Amniotic epithelial cell (primary cell): ENCODE results near the gene PCSK9.

ENCODE experiments used
- DNase-seq: peaks from one replicate; pipeline ENCODE4 v3.0.0-alpha.2; 2010; ENCODE audit warnings: low read depth

The PCSK9 gene

DNA sequence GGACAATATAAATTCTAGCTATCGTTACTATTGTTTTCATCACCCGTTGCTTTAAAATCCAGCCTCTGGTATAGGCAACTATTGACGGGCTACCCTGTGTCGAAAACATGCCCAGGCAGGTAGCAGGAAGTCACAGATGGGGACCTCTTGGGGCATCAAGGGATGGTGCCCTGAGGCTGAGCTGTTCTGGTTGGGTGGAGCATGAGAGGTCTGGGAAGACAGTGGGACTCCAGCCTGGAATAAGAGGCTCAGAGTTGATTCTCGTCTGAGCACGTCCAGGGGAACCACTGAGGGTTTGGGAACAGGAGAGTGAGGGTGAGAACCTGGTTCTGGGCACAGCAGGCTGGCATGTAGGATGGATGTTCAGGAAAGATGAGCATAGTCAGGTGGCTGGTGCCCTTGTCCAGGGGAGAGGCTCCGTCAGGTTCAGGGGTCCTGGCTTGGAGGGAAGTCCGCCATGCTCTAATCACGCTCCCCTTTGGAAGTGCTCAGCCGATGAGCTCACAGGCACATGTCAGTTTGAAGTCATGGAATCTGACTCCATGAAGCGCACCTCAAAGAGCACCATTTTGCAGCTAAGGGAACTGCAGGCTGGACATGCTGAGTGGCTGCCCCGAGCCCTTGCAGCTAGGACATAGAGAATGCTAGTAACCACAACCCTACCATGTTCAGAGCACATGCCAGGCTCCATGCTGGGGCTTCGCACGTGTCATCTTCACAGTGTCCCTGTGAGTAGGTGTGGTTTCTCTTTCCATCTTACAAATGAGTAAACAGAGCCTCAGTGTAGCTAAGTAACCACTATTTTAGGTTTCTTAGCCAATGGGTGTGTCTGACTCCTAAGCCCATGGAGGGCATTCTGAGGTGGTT, 21.0 kb downstream of the PCSK9 start:
- no peak for DNase-seq

DNA sequence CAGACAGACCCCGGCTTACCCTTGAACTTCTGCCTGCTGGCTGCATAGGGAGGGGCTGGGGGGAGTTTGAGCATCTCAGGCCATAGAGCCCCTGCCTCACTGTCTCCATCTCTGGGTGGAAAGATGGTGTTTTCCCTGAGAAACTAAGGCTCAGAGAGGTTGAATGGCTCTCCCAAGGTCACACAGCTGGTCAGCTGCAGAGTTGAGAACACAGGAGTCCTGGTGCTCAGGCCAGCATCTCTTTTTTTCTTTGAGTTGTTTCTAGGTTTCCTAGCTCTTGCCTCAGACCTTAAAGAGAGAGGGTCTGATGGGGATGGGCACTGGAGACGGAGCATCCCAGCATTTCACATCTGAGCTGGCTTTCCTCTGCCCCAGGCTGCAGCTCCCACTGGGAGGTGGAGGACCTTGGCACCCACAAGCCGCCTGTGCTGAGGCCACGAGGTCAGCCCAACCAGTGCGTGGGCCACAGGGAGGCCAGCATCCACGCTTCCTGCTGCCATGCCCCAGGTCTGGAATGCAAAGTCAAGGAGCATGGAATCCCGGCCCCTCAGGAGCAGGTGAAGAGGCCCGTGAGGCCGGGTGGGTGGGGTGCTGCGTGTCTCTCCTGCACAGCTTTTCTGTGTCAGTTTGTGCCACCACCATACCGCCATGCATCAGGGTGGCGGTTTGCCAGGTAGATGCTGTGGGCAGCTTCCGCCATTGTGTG, 21.8 kb downstream of the PCSK9 start:
- DNase-seq = no peak

DNA sequence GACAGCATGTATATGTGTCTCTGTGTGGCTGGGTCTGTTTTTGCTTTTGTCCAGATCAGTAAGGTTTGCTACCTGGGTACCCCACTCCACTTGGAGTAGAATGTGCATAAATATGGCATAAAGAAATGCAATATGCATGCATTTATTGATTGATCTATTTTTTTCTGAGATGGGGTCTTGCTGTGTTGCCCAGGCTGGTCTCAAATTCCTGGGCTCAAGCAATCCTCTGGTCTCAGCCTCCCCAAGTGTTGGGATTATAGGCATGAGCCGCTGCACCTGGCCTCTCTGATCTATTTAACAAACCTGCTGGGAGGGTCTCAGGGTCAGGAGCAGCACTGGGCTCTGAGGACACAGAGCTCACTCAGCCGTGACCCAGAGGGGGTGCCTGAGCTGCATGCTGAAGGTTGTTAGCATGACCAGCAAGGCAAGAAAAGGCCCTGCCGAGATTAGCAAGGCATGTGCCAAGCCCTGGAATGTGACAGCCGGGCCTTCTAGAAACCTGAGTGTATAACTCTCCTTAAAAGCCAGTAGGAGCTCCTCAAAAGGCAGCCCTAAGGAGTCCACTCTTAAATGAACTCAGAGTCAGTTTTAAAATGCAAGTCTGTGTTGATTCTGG, 22.5 kb downstream of the PCSK9 start:
- no peak for DNase-seq

DNA sequence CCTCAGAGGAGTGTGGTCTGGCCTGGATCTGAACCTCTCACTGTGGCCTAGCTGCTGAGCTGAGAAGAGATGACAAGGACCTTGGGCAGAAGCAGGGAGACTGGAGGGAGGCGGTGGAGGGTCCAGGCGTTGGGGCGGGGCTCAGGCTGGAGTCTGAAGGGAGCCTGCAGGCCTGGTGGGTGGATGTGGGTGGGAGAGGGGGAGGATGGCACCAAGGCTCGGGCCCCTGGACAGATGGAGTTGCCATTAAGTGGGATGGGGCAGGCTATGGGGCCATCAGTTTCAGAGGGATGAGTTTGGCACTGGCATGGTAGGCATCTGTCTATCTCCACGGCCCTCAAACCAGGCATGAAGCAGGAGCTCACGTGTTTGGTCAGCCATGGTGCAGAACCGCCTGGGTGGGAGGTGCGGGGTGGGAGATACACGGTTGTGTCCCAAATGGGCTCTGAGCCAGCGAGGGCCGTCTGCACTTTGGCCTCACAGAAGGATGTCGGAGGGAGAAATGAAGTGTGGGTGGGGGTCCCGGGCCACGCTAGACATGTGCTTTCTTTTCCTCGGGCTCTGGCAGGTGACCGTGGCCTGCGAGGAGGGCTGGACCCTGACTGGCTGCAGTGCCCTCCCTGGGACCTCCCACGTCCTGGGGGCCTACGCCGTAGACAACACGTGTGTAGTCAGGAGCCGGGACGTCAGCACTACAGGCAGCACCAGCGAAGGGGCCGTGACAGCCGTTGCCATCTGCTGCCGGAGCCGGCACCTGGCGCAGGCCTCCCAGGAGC, 23.6 kb downstream of the PCSK9 start:
- DNase-seq = no peak

DNA sequence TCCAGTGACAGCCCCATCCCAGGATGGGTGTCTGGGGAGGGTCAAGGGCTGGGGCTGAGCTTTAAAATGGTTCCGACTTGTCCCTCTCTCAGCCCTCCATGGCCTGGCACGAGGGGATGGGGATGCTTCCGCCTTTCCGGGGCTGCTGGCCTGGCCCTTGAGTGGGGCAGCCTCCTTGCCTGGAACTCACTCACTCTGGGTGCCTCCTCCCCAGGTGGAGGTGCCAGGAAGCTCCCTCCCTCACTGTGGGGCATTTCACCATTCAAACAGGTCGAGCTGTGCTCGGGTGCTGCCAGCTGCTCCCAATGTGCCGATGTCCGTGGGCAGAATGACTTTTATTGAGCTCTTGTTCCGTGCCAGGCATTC, 24.2 kb downstream of the PCSK9 start:
- no peak for DNase-seq

DNA sequence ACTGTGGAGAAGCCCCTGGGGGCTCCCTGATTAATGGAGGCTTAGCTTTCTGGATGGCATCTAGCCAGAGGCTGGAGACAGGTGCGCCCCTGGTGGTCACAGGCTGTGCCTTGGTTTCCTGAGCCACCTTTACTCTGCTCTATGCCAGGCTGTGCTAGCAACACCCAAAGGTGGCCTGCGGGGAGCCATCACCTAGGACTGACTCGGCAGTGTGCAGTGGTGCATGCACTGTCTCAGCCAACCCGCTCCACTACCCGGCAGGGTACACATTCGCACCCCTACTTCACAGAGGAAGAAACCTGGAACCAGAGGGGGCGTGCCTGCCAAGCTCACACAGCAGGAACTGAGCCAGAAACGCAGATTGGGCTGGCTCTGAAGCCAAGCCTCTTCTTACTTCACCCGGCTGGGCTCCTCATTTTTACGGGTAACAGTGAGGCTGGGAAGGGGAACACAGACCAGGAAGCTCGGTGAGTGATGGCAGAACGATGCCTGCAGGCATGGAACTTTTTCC, 24.8 kb downstream of the PCSK9 start:
- no peak for DNase-seq

DNA sequence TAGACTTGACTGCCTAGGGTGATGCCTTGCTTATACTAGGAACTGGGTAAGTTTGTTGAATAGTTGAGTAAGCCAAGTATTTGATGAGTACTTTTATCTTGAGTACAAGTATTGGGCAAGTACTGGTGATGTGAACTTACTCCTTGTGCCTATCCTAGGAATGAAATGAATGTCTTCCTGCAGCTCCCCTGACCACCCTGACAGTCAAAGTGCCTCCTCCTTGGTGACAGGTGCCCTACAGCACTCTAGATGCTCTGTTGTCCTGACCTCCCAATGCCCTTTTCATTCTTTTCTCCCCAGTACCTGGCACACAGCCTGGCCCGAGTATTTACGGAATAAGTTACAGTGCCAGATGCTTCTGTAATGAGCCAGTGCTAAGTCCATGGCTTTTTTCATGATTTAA, 25.5 kb downstream of the PCSK9 start:
- peak; percentile 82 for DNase-seq

DNA sequence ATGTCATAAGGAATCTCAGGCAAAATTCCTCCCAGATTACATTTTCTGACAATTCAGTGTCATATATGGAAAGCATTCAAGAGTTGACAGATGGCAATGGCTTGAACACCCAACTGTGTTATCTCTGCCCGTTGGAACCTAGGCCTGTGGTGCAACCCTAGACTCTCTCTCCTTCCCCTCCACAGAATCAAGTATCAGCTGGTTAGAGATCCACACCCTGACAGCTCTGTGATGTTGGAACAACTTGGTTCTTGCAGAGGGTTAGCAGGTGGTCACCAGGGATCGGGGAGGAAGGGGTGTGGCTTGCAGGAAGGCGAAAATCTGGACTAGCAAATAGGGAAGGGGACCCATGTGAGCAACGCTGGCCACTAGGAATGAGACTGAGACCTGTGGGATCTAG, 26.3 kb downstream of the PCSK9 start:
- no peak for DNase-seq

DNA sequence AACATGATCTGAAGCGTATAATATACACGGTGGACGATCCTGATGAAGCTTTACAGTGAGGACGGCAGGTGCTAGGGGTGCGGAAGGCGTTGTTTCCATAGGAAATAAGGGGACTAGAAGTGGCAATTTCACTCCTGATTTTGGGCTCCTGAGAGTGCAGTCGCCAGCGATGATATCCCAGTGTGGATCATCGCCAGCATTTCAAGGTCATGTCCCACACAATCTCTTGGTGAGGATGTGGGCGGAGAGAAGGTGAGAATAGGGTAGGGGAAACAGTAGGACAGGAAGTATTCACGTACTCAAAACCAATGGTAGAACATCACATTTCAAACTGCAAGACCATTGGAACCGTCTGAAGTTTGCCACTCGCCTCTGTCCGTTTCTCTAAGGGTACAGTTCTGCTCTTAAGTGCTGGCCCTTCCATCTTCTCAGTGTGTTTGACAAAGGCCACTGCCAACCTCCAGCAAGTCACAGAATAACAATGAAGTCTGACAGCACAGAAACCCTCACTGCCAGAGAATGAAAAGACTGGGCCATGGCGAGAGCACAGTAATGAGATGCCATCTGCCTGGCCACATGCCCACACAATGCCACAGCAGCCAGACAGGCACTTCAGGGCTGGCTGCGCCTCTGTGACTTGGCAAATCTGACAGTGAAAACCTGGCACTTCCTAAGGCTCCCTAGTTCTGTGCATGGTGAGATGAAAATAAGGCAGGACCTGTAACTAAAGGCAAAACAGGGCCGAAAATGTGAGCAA, 27.9 kb downstream of the PCSK9 start:
- DNase-seq = no peak

DNA sequence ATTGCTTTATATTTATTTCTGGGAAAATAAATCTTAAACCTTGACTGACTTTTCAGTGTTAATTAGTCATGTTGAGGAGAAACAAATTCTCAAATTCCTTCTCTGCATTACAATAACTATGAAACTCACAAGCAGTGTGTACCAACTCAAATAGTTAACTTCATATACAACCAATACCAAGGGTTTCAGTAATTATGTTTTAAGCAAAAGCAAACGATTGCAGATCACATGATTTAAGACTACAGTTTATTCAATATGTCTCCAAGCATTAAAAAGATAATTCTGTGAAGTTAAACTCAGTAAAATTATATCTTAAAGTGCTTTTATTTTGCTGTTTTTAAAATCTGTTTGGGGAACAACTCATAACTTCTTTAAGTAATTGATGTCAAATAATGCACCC, 28.6 kb downstream of the PCSK9 start:
- DNase-seq = no peak

DNA sequence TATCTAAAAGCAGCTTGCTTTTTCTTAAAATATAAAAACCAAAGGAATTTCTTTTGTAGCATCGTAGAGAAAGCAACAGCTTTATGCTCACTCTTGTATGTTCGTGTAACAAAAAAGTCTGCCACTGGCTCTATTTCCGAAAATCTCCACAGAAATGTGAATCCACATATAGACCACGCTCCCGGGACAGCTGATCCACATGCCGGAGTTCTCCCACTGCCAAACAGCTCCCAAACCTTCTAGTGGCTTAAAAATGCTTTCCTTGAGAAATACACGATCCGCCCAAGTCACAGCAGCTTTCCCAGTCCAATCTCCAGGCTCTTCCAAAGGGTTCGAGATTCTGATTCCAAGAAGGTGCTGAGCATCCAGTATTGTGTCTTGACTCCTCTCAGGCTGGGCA, 29.3 kb downstream of the PCSK9 start:
- DNase-seq = no peak

DNA sequence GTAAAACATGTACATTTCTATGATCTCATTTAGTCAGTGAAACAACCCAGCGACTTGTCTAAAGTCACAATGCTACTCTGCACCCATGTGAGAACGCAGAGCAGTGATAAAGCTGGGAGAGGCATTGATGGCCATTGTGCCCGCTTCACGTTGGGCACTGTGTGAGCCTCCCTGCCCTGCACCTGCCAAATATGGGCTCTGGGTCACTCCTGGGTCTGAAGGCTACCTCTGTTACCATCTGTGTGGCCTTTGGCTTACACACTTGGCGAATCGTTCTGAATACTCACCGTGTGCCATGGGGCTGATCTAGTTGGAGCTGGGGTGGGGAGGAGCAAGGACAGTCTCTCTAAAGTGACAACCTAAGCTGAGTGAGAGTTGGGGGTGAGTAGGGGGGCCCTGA, 29.9 kb downstream of the PCSK9 start:
- no peak for DNase-seq

DNA sequence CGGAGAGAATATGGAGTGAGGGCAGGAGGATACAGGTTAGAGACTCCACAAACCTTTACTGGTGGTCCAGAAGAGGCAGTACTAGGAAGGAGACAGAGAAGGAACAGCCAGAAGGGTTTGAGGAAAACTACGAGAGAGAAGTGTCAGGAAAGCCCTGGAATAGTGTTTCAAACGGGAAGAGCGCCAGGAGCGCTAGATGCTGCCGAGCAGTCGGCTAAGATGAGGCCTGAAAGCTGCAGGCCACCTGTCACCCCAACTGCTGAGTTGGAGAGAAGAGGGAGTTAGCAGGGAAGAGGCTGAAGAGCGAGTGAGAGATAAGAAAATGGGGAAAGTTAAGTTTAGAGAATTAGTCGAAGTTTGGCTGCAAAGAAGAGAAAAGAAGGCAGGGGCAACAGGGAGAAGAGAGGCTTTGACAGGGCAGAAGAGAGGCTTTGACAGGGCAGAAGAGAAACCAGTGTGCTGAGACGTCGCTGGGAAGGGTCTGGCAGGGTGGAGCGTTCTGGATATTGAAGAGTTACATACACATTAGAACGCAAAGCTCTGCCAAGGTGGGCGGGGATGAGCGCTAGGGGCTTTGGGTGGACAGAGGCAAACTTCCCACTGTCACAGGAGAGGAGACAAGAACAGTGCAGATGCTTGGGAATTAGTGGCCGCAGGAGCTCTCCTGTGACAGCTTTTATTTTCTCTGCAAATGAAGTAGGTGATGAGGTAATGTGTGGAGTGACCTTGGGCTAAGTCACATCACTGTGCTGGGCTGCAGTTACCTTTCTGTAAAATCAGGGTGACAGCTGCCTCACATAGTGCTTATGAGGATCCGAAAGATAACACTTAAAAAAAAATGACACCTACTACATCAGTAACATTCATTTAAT, 31.2 kb downstream of the PCSK9 start:
- DNase-seq = no peak

DNA sequence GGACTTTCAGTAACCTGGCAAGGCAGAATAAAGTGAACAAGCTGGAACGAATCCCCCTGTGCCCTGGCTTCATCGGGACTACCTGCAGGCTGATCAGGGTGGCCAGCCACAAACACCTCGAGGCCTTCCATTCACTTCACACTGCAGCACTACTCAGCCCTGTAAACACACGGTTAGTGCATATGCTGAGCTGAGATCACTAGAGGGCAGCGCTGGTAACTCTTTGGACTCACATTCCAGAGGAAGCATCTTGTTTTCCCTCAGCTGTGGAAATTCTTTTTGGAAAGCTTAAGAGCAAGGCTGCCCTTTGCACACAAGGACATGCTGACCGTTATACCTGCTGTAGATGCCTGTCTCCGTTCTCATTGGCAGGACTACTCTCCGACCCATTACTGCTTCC, 32.1 kb downstream of the PCSK9 start:
- peak; percentile 67 for DNase-seq

DNA sequence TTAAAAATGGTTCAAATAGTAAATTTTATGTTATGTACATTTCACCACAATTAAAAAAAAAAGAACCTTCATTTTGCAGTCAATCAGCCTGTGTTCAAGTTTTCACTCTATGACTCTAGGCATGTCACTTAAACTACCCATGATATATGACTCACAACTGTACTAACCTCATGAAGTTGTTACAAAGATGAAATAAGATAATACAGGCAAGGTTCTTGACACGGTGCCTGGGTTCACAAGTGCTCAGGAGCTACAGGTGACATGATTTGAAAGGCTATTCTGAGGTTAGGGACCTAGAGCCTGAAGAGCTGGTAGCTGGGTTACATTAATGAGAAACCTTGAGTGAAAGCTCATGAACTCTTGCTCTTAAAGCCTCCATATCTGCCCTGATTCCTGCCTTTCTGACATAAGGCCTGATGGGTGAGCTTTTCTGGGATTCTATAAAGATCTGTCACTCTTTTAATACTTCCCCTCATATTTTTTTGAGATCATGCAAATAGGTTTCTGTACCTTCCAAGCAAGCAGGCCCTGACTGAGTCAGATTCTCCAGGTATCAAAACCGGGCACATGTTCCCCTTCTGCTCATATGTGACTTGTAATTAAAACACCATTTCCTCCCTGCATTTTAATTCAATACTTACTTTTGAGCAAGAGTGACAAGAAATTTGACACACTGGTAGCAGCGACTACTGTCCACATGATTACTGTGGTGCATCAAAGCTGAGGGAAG, 34.0 kb downstream of the PCSK9 start:
- no peak for DNase-seq

DNA sequence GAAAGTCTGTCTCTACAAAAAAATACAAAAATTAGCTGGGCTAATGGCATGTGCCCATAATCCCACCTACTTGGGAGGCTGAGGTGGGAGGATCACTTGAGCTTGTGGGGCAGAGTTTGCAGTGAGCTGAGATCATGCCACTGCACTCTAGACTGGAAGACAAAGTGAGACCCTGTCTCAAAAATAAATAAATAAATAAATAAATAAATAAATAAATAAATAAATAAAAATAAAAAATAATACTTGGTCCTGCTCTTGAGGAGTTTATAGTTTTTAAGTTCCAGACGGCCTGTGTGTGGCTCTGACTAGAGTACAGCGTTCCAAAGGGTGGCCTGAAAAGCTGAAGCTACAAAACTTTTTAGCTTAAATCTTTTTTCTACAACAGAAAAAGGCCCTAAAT, 35.1 kb downstream of the PCSK9 start:
- DNase-seq = no peak

DNA sequence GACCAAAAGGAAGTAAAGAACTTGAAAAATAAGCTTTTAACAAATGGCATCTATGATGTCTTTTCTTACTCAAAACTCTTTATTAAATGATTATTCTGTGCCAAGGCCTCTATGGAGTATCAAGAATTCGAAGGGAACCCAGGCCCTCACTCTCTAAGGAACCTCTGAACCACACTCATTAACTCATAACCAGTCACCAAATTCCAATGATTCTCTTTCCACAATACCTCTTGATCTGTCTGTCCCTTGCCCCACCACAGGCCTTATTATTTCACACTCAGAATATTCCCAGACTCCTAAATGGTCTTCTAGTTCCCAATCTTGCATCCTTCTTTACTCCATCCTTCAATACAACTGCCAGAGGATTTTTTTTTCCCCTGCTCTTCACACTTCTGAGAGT, 37.0 kb downstream of the PCSK9 start:
- no peak for DNase-seq

DNA sequence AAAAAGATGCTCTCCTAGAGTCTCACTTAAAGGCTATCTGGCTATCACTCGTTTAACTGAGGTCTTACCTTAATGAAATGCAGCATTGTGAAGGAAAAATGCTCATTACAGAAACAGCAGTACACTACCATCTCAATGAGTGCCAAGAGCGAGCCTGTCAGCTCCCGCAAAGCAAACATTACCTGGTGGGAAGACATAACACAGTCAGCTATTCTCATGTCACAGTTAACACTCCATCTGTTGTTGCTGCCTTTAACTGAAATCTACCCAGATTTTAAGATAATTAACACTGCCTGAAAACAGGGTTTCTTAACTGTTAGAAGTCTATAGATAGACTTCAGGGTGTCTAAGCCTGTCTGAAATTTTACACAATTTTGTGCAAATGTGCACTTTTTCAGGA, 39.1 kb downstream of the PCSK9 start:
- DNase-seq = no peak

DNA sequence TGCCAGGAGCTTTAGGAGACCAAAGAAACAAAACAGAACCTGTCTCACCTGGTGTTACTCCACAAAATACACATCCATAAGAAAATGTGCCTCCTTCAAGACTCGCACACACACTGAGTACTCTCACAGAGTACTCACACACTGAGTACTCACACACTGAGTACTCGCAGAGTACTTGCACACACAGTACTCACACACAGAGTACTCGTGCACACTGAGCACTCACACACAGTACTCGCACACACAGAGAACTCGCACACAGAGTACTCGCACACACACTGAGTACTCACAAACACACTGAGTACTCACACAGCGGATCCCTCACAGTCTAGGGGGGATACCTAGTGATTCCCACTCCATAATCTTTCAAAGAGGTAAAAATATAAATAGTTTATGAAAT, 40.3 kb downstream of the PCSK9 start:
- no peak for DNase-seq
